ENCODE results near the gene TMEM89. TPM values are rescaled to one million over a fixed set of nuclear protein-coding genes. Genes with fewer than 3 reads are reported as not detected.

Gene TMEM89
- total RNA-seq, 2 donors from 2014 or later: 0.57 TPM; not detected in 1

DNA sequence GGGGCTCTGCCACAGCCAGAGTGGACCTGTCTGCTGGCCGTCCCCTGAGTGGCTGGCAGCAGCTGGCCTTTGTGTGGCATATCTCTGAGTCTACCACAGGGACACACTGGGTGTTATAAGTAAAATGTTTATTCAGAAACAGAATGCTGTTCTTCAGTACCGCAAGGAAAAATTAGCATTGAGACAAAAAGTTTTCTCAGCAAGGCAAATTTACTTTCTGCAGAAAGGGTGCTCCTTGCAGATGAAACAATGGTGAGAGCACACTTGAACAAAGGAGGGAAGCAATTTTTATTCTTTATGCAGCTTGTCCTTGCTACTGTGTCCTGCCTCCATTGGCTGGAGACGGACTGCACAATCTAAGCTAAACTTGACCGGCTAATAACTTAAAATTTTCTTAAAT lies 4.0 kb downstream of the TMEM89 start:
- peaks cover 28% of the 10 kb centered on the region for H3K9me3 ChIP-seq (ENCODE audit: control insufficient read depth, low read length)
- H3K4me3 ChIP-seq (ENCODE audit: low read length): peak overlapping the region; percentile 29
- H3K27ac ChIP-seq (ENCODE audit: low read depth, low read length): no peak overlapping the region
- H3K27ac Mint-ChIP-seq: no peak overlapping the region
- H3K27me3 Mint-ChIP-seq (ENCODE audit: insufficient read depth): no peaks in the 10 kb centered on the region
- no peaks in the 10 kb centered on the region for H3K36me3 ChIP-seq (ENCODE audit: control insufficient read depth, insufficient read depth, low read length)
- no peaks in the 10 kb centered on the region for H3K4me1 ChIP-seq (ENCODE audit: control insufficient read depth, insufficient read depth, low read length)
- no peak for DNase-seq
- H3K27me3 ChIP-seq (ENCODE audit: control insufficient read depth, insufficient read depth, low read length, poor library complexity, severe bottlenecking): no peaks in the 10 kb centered on the region
- TF ChIP-seq, protein P1, sequence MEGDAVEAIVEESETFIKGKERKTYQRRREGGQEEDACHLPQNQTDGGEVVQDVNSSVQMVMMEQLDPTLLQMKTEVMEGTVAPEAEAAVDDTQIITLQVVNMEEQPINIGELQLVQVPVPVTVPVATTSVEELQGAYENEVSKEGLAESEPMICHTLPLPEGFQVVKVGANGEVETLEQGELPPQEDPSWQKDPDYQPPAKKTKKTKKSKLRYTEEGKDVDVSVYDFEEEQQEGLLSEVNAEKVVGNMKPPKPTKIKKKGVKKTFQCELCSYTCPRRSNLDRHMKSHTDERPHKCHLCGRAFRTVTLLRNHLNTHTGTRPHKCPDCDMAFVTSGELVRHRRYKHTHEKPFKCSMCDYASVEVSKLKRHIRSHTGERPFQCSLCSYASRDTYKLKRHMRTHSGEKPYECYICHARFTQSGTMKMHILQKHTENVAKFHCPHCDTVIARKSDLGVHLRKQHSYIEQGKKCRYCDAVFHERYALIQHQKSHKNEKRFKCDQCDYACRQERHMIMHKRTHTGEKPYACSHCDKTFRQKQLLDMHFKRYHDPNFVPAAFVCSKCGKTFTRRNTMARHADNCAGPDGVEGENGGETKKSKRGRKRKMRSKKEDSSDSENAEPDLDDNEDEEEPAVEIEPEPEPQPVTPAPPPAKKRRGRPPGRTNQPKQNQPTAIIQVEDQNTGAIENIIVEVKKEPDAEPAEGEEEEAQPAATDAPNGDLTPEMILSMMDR (conservative IDR thresholded peaks at IDR 0.05): no peak
- no peaks in the 10 kb centered on the region for H3K4me1 Mint-ChIP-seq
- peaks cover 22% of the 10 kb centered on the region for H3K9me3 Mint-ChIP-seq
- peaks cover 13% of the 10 kb centered on the region for H3K36me3 Mint-ChIP-seq (ENCODE audit: low read depth)
- H3K9ac ChIP-seq (ENCODE audit: extremely low read depth, low read length, poor library complexity, severe bottlenecking): no peak overlapping the region
- WGBS, 2 experiments (ENCODE audit: insufficient coverage in 1 of 2, insufficient read length in 1 of 2): 94 to 100% methylated on average over 4 of the region's 4 CpGs
- no peak overlapping the region for H3K4me3 Mint-ChIP-seq

DNA sequence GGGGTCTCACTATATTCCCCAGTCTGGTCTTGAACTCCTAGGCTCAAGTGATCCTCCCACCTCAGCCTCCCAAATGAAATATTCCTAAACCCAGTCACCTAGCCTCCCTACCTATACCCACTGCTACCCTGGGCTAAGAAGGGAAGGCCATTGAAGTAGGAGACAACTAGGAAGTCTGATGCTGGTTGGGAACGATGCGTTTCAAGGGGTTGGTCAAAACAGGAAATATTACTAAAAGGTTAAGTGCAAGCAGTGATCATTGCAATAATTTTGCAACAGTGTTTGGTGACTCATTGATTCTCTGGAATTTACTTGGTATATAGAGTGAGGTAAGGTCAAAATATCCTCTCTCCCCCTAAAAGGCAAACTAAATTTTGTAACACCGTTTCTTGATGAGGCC lies 7.5 kb downstream of the TMEM89 start:
- Histone ChIP-seq H3K4me3 (ENCODE audit: low read length) (no peak overlapping the region), H3K27me3 (ENCODE audit: control insufficient read depth, insufficient read depth, low read length, poor library complexity, severe bottlenecking) (no peaks in the 10 kb centered on the region), H3K27ac (ENCODE audit: low read depth, low read length) (no peak overlapping the region), H3K9me3 (ENCODE audit: control insufficient read depth, low read length) (peaks cover 28% of the 10 kb centered on the region), H3K36me3 (ENCODE audit: control insufficient read depth, insufficient read depth, low read length) (no peaks in the 10 kb centered on the region), H3K9ac (ENCODE audit: extremely low read depth, low read length, poor library complexity, severe bottlenecking) (no peak overlapping the region), H3K4me1 (ENCODE audit: control insufficient read depth, insufficient read depth, low read length) (no peaks in the 10 kb centered on the region)
- Mint-ChIP-seq H3K4me1 (no peaks in the 10 kb centered on the region), H3K27me3 (ENCODE audit: insufficient read depth) (no peaks in the 10 kb centered on the region), H3K9me3 (peaks cover 22% of the 10 kb centered on the region), H3K4me3 (no peak overlapping the region), H3K27ac (no peak overlapping the region), H3K36me3 (ENCODE audit: low read depth) (peaks cover 11% of the 10 kb centered on the region)
- DNase-seq: no peak
- TF ChIP-seq, protein P1 (conservative IDR thresholded peaks at IDR 0.05): no peak
- WGBS, 2 experiments (ENCODE audit: insufficient coverage in 1 of 2, insufficient read length in 1 of 2): 96 to 100% methylated on average over 1 to 3 of the region's 3 CpGs

DNA sequence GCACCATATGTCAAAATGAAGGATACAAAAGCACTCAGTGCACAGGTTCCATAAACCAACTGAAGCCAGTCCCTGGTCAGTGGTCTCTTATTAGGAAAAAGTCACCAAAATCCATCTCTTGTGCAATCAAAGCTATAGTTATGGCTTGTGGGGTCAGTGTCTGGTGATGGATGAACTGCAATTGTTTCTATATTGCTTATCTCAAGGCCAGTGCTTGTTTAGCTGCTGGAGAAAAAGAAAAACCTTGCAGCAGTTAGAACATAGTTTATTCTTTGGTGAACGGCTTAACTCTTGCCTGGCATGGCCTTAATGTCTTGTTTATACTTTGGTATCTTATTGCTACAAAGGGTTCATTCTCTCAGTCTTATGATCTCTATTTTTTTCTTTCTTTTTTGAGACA lies 9.3 kb downstream of the TMEM89 start:
- Histone ChIP-seq H3K36me3 (ENCODE audit: control insufficient read depth, insufficient read depth, low read length) (peaks cover 9% of the 10 kb centered on the region), H3K9ac (ENCODE audit: extremely low read depth, low read length, poor library complexity, severe bottlenecking) (no peak overlapping the region), H3K4me3 (ENCODE audit: low read length) (no peak overlapping the region), H3K9me3 (ENCODE audit: control insufficient read depth, low read length) (peaks cover 11% of the 10 kb centered on the region), H3K27ac (ENCODE audit: low read depth, low read length) (no peak overlapping the region), H3K4me1 (ENCODE audit: control insufficient read depth, insufficient read depth, low read length) (no peaks in the 10 kb centered on the region), H3K27me3 (ENCODE audit: control insufficient read depth, insufficient read depth, low read length, poor library complexity, severe bottlenecking) (no peaks in the 10 kb centered on the region)
- peaks cover 19% of the 10 kb centered on the region for H3K36me3 Mint-ChIP-seq (ENCODE audit: low read depth)
- no peak overlapping the region for H3K27ac Mint-ChIP-seq
- H3K4me3 Mint-ChIP-seq: no peak overlapping the region
- peaks cover 12% of the 10 kb centered on the region for H3K9me3 Mint-ChIP-seq
- DNase-seq: no peak
- TF ChIP-seq, protein P1 (conservative IDR thresholded peaks at IDR 0.05): no peak
- no peaks in the 10 kb centered on the region for H3K27me3 Mint-ChIP-seq (ENCODE audit: insufficient read depth)
- H3K4me1 Mint-ChIP-seq: peaks cover 10% of the 10 kb centered on the region
- WGBS, 2 experiments (ENCODE audit: insufficient coverage in 1 of 2, insufficient read length in 1 of 2): 92% methylated on average over 1 of the region's 1 CpG; no CpG with 5 or more reads in 1 of the 2 experiments

All from endodermal cell (in vitro differentiated cells).